GM18508 (cell line): Measurements from ENCODE around the gene ING4.

Source experiments
- ATAC-seq: cut with Tn5 transposase; IDR thresholded peaks from one replicate; pipeline ENCODE4 v1.9.1; 2021; ENCODE audit warnings: moderate number of reproducible peaks; ENCODE audit not compliant: insufficient read depth, unreplicated experiment

ING4 gene

DNA sequence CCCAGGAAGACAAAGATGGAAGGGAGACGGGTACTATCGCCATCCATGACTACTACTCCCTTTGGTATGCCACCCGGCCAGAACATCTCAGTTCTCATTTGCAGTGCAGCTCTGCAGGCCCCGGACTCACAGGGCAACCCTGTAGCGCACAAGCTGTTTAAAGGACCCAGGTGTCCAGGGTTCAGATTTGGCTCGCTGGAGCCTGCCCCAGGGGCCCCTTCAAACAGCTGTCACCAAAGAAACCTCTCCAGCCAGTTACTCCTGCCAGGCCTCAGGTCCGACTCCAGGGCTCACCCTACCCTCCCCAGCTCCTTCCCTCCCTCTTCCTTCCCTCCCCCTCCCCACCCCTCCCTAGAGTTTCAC is 50.3 kb downstream of the ING4 start:
- no peak for ATAC-seq

DNA sequence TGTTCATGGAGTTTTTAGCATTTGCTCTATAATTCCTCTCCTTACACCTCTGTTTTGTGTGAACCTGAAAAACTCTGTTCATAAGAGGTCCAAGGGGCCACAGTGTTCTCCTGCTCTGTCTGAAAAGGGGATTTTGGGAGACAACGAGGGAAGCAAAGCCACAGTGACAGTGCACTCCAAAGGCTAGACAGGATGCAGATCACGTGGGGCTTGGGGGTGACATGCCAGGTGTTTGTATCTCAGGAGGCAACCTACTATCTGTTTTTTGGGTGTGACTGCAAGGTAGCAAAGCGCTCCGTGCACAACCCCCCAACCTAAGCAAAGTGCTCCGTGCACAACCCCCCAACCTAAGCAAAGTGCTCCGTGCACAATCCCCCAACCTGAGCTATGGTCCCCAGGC is 50.7 kb downstream of the ING4 start:
- ATAC-seq: no peak

DNA sequence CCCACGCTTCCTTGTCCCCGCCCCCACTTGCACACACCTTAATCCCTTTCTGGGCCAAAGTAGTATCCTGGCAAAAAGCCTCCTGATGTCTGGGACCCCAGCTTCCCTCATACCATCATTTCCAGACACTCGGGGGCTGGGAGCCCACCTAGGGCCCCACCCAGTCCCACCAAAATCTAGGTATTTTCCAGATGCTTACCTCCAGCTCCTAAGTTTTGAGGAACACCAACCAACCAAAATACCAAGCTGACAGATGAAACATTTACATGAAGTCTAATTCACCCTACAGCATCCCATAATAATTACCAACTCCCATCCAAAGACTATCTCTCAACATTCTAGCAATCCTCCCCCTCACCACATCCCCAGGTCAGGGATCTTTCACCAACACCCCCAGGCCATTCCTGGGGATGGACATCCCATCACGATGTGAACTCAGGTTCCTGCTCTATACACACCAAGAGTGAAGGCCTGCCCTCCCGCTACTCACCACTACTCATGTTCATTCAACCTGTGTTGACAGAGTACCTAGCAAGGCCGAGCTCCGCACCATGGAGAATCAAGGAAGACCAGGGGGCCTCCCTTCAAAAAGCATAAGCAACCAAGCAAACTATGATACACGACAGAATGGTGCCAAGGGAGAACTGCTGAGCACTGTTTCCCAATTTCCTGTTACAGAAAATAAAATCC is 54.2 kb downstream of the ING4 start:
- ATAC-seq: no peak

DNA sequence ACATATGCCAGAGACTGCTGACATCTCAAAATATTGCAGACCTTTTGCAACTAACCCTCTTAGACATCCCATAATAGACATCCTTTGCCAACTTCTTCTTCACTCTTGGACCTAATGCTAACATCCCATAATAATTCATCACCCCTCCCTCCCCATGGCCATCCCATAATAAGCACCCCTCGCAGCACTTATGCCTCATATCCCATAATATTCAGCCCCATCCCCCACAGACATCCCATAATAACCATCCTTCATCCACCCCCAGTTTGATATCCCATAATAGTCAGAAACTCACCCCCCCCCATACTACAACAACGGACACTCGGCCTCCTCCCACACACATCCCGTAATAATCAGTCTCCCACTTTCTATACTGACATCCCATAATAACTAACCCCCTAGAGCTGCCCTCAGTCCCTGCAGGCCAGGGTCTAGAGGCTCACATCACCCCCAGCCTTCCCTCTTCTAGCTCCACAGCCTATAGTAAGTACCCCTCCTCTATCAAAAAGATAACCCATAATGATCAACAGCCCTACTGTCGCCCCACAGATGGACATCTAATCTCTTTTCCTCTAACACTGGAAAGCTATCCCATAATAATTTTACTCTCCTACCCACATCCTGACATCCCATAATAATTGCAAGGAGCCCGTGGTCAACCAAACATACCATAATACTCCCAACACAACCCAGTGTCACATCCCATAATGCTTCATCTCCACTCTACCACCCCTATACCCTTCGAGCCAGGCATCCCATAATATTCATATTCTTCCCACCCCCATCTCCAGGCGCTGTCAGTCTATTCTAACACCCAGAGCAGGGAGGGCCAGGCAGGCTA is 54.9 kb downstream of the ING4 start:
- no peak for ATAC-seq

DNA sequence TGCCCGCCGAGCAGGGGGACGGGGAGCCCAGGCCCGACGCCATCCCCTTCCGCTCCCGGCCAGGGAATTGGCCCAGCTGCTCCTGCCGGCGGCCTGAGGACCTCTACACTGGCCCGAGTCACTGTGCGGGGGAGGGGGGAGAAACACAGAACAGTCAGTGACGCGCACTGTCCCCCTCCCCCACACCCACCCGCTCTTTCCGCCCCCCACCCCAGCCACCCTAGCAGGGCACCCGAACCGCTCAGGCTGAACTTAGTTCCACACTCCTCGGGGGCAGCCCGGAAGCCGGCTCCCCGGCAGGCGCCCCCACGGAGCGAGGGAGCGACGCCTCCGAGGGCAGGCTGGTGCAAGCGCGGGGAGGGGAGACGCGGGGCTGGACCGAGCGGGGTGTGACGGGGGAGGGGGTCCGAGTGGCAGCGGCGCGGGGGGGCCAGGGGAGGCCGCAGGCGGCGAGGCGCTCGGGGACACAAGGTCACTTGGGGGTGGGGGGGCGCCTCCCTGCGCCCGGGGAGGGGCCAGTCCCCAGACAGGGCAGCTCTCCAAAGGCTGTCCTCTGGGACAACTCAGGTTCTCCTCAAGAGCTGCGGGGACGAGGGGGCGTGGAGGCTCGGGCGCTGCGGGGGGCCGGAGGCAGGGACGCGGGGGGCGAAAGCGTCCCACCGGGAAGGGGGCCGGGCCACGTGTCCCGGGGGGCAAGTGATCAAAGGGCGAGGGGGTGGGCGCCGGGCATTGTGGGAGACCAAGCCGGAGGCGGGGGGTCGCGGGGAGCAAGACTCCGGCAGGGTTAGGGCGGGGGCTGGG is 56.4 kb downstream of the ING4 start:
- no peak for ATAC-seq

DNA sequence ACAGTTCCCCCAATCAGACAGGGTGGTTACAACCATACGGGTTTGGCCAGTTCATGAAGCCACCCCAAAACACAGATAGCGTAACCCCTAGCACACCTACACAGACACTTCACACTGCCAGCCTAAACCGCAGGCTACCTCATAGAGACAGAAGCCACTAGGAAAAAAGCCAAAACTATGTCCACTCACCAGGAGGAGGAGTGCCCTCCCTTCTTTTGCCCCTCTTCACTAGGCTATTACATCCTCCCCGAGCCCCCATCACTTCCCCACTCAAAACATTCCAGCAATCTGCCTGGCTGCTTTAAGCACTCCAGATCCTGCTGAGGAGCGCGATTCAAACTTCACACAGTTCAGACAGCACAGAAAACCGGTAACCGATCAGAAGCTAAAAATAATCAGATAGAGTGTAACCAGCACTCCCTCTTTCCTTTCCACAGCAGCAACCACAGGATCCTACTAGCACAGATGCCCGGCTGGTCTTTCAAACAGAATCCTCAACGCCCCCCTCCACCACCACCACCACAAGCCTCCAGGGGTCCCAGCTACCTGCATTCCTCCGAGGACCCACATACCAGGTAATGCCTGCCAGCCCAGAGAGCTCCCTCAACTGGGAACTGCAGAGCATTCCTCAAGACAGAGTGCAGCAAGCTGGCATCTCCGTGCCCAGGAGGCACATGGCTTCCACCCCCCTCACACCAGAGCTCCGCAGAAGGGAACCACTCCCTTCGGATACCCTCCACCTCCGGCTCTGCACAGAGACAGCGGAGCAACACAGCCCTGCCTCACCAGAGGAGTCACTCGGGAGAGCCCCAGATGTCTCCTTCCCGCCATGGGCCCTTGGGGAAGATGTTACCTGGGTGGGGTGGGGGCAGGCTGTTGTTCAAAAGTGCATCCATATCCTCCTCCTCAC is 57.2 kb downstream of the ING4 start:
- ATAC-seq: no peak

DNA sequence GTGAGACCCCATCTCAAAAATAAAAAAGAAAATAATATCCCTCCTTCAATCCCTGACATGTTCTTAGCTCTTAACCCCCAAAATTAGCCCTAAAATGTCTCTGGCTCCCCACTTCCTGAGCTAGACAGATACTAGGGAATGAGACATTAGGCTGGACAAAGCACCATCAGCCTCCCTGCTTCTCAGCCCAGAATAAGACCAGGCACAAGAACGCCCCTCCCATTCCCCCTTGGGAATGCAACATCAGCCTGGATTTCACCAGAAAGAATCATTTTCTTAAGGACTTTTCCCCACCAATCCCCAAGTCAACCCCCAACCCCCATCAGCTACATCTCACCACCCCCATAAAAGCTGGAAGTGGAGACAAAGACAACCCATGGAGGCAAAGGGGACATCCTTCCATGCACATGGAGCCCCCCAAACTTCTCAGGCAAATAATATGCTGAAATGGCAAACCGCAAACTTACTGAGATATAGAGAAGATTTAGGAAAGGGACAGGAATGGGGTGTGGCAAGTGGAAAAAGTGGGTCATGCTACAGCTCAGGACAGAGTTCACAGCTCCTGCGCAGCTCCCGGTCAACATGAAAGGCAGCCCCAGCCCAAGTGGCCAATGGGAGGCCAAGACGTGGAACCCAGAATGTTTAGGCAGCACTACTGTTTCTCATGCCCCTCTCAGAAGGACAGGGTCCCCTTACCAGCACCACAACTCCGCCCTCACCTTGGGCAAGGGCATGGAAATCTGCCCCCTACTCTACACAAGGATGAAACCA is 58.5 kb downstream of the ING4 start:
- no peak for ATAC-seq

DNA sequence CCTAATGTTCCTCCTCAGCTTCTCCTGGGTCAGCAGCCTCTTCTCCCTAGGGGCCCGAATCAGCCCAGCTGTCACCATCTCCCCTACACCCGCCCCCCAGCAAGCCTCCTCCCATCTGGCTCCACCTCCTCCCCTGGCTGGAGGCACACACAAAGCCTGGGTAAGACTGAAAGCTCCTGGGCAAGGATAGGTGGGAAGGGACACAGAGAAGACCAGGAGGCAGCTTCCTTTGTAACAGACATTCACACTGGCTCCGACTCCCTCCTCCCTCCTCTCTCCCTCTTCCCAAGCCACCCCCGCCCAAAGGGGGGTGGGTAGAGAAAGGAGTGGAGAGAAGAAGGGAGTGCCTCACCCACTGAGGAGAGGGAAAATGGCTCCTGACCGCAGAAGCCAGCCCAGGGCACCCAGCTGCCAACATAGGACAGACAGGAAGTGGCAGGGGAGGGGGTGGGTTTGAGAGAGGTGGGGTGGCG is 59.8 kb downstream of the ING4 start:
- ATAC-seq: no peak

DNA sequence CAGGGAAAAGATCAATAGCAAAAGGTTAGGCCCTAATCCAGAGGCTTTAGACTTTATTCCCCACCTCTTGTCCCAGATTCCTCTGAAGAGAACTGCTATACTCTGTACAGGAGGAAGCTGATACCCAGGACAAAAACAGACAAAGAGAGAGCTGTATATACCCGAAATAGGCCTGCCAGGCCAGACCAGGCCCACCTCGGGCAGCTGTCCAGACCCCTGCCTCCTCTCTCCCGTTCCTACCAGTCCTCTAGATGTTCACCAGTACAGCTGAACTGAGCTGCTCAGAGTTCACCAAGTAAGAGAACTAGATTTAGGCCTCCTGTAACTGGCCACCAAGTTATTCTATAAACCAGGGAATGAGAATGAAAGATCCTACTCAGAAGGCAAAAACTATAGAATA is 60.4 kb downstream of the ING4 start:
- no peak for ATAC-seq
